Measurements from ENCODE around the gene ADGRB2.

The ADGRB2 gene

GRCh38 chr1:31697369-31697984 lies 66.7 kb downstream of the ADGRB2 start:
- H3K27ac ChIP-seq, result peak overlapping the region in 1 of 2 donors; percentile 30
- no peak for DNase-seq (ENCODE audit: low spot score)
- TF ChIP-seq CTCF (IDR thresholded peaks at IDR 0.05), result no peak
- no peak overlapping the region for H3K4me3 ChIP-seq

DNA sequence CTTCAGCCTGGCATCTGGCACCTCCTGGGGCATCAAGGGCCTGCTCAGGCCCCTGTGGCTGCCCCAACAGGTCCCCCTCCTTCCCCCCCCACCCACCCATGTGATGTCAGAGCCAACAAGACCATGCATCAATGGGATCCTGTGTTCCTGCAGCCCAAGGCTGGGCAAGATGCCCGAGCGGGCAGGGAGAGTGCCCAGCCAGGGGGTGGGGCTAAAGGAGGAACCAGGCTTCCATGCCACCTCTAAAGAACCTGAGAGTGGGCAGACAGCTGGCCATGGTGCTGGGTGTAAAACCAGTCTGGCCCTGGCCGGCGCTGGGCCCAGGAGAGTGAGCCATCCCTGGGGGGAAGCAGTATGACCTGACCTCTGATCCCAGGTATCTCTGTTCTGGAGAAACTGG lies 67.9 kb downstream of the ADGRB2 start:
- no peak for TF ChIP-seq CTCF (IDR thresholded peaks at IDR 0.05)
- DNase-seq (ENCODE audit: low spot score), result no peak
- H3K4me3 ChIP-seq, result no peak overlapping the region
- peak overlapping the region in 1 of 2 donors; percentile 58 for H3K27ac ChIP-seq

DNA sequence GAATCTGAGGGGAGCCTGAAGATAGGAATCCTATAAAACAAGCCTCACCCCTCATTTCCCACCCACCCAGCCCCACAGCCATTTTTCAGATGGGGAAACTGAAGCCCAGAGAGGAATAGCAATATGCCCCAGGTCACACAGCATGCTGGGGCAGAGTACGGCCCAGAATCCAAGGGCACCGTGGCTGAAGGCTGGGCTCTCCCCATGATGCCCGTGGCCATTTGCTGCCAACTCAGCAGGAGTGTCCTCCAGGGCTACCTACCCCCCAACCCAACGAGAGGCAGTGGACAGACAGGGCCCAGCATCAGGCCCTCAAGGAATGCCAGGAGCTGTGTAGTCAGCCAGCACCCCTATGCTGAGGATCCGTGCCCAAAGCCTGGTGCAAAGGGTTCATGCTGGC lies 68.8 kb downstream of the ADGRB2 start:
- no peak for DNase-seq (ENCODE audit: low spot score)
- H3K27ac ChIP-seq, result peak overlapping the region in 1 of 2 donors; percentile 58
- H3K4me3 ChIP-seq, result no peak overlapping the region
- no peak for TF ChIP-seq CTCF (IDR thresholded peaks at IDR 0.05)

- DNase-seq (ENCODE audit: low spot score), result no peak
- TF ChIP-seq CTCF (IDR thresholded peaks at IDR 0.05), result no peak
- H3K4me3 ChIP-seq, result no peak overlapping the region
- peak overlapping the region in 1 of 2 donors; percentile 58 for H3K27ac ChIP-seq
Observed at GRCh38 chr1:31694964-31695313, 69.2 kb downstream of the ADGRB2 start.

DNA sequence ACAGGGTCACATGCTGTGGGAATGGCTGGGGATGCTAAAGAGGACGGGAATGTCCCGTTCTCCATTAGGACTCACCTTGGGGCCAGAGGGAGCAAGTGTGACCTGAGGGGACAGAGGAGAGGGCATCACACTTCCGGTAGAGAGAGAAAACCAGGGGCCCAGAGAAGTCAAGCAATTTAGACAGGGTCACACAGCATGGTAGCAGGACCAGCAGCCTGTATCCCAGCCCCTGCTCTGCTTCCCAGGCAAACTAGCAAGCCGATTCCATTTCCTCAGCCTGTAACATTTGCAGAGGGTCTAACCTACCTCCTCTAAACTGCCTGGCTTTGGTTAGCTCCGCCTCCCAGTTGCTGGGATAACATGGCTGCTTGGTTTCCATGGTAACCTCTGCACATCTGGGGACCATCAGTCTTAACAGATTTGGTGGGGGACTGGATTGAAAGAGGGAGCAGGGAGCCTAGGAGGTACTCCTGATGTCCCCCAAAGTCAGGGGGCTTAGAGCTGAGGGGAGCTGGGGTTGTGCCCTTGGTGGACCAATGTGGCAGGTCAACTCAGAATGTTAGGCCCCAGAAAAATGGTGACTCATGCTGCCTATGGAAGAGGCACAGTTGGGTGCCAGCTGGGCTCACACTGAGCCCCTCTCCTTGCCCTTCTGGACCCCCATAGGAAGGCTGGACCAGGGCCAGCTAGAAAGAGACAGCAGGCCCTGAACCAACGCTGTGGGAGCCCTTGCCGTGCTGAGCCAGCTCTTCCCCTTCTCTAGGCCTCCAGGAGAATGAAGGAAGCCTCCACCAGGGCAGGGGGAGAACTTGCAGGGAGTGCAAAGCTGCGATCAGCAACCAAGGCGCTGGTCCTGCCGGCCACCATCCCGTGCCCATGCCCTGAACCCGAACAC lies 69.8 kb downstream of the ADGRB2 start:
- H3K27ac ChIP-seq, result peak overlapping the region in 1 of 2 donors; percentile 16
- no peak for TF ChIP-seq CTCF (IDR thresholded peaks at IDR 0.05)
- no peak for DNase-seq (ENCODE audit: low spot score)
- no peak overlapping the region for H3K4me3 ChIP-seq

GRCh38 chr1:31693231-31693630 lies 70.9 kb downstream of the ADGRB2 start:
- H3K4me3 ChIP-seq, result no peak overlapping the region
- DNase-seq (ENCODE audit: low spot score), result no peak
- no peak for TF ChIP-seq CTCF (IDR thresholded peaks at IDR 0.05)
- H3K27ac ChIP-seq, result no peak overlapping the region

DNA sequence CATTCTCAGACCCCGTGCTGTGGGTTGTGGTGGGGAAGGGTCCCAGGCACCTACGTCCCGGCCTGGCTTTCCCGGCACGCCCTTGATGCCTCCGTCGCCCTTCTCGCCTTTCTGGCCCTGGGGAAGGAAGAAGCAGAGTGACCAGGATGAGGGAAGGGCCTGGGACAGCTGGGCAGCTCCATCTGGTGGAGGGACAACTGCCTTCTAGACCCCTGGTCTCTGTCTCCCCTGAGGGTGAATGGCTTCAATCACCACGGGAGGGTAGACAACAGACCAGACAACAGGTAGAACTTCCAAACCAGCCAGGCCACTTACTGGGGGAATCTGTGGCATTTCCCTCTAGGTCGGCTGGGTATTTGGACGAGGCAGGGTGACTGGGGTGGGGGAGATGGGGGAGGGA lies 72.2 kb downstream of the ADGRB2 start:
- Histone ChIP-seq H3K27ac (no peak overlapping the region), H3K4me3 (no peak overlapping the region)
- no peak for TF ChIP-seq CTCF (IDR thresholded peaks at IDR 0.05)
- DNase-seq (ENCODE audit: low spot score), result no peak
